ENCODE measurements around the gene MRTFB.

MRTFB gene

GRCh38 chr16:14248791-14249190 lies 177.7 kb downstream of the MRTFB start:
- no peaks in the 10 kb centered on the region for H3K4me1 ChIP-seq
- no peaks in the 10 kb centered on the region for H3K9me3 ChIP-seq
- H3K27me3 ChIP-seq = no peaks in the 10 kb centered on the region
- no peak overlapping the region for H3K4me3 ChIP-seq (ENCODE audit: low read depth, low read length)
- TF ChIP-seq CTCF (IDR thresholded peaks at IDR 0.05; ENCODE audit: low read depth, low read length) = no peak
- DNase-seq = no peak
- peaks cover 33% of the 10 kb centered on the region for H3K36me3 ChIP-seq

DNA sequence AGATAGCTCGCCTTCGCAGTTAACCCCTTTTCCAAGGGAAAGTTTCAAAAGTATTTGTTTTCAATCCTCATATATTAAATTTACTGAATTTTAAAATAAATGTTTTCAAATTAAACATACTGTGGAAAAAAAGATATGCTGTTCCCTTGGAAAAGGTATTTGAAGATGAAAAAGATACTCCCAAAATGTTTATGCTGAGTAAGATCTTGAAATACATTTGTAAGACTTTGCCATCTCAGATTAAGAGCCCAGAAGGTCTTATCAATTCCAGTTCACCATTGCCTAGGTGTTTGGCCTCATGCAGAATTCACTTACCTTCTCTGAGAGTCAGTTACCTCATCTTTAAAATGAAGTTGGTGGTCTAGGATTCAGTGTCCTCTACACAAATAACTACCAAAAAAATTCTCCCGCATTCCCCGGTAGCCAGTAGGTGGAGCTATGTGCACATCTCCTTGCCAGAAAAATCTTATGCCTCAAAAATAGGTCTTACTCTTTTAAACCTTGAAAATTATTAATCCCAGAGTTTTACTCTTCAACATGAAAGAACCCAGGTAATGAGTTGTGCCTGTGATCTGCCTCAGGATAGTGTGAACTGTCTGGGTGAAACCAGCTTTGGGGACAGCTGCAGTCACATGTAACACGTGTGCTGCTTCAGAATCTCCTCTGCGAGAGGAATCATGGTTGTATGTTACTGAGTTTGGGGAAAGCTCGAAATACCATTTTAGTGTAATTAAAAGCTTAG lies 178.3 kb downstream of the MRTFB start:
- TF ChIP-seq CTCF (IDR thresholded peaks at IDR 0.05; ENCODE audit: low read depth, low read length) = peak; percentile 98
- no peaks in the 10 kb centered on the region for H3K4me1 ChIP-seq
- peak; percentile 40 for DNase-seq
- no peaks in the 10 kb centered on the region for H3K27me3 ChIP-seq
- H3K36me3 ChIP-seq = peaks cover 33% of the 10 kb centered on the region
- no peaks in the 10 kb centered on the region for H3K9me3 ChIP-seq
- no peak overlapping the region for H3K4me3 ChIP-seq (ENCODE audit: low read depth, low read length)

- H3K27me3 ChIP-seq = no peaks in the 10 kb centered on the region
- TF ChIP-seq CTCF (IDR thresholded peaks at IDR 0.05; ENCODE audit: low read depth, low read length) = no peak
- H3K4me1 ChIP-seq = no peaks in the 10 kb centered on the region
- no peaks in the 10 kb centered on the region for H3K9me3 ChIP-seq
- H3K4me3 ChIP-seq (ENCODE audit: low read depth, low read length) = no peak overlapping the region
- H3K36me3 ChIP-seq = peaks cover 33% of the 10 kb centered on the region
- DNase-seq = no peak
These were observed 180.3 kb downstream of the MRTFB start for GRCh38 chr16:14251419-14251818.

- Histone ChIP-seq H3K9me3 (no peaks in the 10 kb centered on the region), H3K4me1 (no peaks in the 10 kb centered on the region), H3K36me3 (peaks cover 22% of the 10 kb centered on the region), H3K27me3 (no peaks in the 10 kb centered on the region), H3K4me3 (ENCODE audit: low read depth, low read length) (no peak overlapping the region)
- DNase-seq = no peak
- TF ChIP-seq CTCF (IDR thresholded peaks at IDR 0.05; ENCODE audit: low read depth, low read length) = no peak
These were observed 181.7 kb downstream of the MRTFB start for GRCh38 chr16:14252860-14253259.

DNA sequence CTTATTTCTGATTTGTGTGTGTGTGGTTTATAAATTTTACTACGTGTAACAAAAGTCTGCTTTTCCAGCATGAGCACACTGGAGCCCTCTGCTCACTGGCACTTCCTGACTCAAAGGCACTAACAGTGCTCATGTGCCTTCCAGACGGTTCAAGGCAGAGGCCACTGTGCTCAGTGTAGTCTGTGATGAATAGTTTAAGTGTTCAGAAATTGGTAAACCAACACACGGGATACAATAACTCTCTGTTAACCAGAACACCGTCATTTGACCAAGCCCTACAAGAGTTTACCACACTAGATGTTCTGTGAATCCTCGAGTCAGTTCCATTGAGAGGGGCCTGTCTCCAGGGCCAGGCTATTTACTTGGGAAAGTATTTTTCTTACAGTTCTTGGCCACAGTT lies 191.9 kb downstream of the MRTFB start:
- Histone ChIP-seq H3K4me3 (ENCODE audit: low read depth, low read length) (no peak overlapping the region), H3K4me1 (no peaks in the 10 kb centered on the region), H3K36me3 (peaks cover 14% of the 10 kb centered on the region), H3K9me3 (no peaks in the 10 kb centered on the region), H3K27me3 (no peaks in the 10 kb centered on the region)
- no peak for DNase-seq
- no peak for TF ChIP-seq CTCF (IDR thresholded peaks at IDR 0.05; ENCODE audit: low read depth, low read length)

- no peaks in the 10 kb centered on the region for H3K4me1 ChIP-seq
- no peak for DNase-seq
- H3K4me3 ChIP-seq (ENCODE audit: low read depth, low read length) = no peak overlapping the region
- H3K36me3 ChIP-seq = peaks cover 14% of the 10 kb centered on the region
- H3K9me3 ChIP-seq = no peaks in the 10 kb centered on the region
- no peak for TF ChIP-seq CTCF (IDR thresholded peaks at IDR 0.05; ENCODE audit: low read depth, low read length)
- H3K27me3 ChIP-seq = no peaks in the 10 kb centered on the region
These were observed 192.7 kb downstream of the MRTFB start for GRCh38 chr16:14263769-14264168.
